ENCODE measurements around the gene POLR1G.

The POLR1G gene

GRCh38 chr19:45446944-45447343 is 40.5 kb downstream of the POLR1G start:
- DNase-seq = no peak

GRCh38 chr19:45448425-45448756 is 41.9 kb downstream of the POLR1G start:
- no peak for DNase-seq

GRCh38 chr19:45448887-45449299 is 42.4 kb downstream of the POLR1G start:
- DNase-seq = no peak

- DNase-seq = no peak
These were observed 43.5 kb downstream of the POLR1G start for GRCh38 chr19:45450012-45450333.

GRCh38 chr19:45451131-45451849 is 44.8 kb downstream of the POLR1G start:
- DNase-seq = peak in 1 of 3 donors; percentile 28

- DNase-seq = no peak
These were observed 45.5 kb downstream of the POLR1G start for GRCh38 chr19:45451850-45452387.

- DNase-seq = peak; percentile 94 to 97 (median 95)
These were observed 49.5 kb downstream of the POLR1G start for GRCh38 chr19:45455707-45456499.

GRCh38 chr19:45456500-45456815 is 50.0 kb downstream of the POLR1G start:
- DNase-seq = no peak

GRCh38 chr19:45457776-45458175 is 51.3 kb downstream of the POLR1G start:
- no peak for DNase-seq

All from suppressor macrophage treated with lipopolysaccharide for 1 hour (primary cell).